ENCODE data around the gene HINFP. TPM values are rescaled to one million over a fixed set of nuclear protein-coding genes. Genes with fewer than 3 reads are reported as not detected.
A peak's percentile ranks its signal among the peaks of the same experiment; 100 is the strongest.

Gene HINFP
- total and polyA plus RNA-seq, 2 of the 8 experiments (the other 6 are each of a cell fraction or from before 2014, with no cell fraction given), result 35.0 to 37.3 TPM

DNA sequence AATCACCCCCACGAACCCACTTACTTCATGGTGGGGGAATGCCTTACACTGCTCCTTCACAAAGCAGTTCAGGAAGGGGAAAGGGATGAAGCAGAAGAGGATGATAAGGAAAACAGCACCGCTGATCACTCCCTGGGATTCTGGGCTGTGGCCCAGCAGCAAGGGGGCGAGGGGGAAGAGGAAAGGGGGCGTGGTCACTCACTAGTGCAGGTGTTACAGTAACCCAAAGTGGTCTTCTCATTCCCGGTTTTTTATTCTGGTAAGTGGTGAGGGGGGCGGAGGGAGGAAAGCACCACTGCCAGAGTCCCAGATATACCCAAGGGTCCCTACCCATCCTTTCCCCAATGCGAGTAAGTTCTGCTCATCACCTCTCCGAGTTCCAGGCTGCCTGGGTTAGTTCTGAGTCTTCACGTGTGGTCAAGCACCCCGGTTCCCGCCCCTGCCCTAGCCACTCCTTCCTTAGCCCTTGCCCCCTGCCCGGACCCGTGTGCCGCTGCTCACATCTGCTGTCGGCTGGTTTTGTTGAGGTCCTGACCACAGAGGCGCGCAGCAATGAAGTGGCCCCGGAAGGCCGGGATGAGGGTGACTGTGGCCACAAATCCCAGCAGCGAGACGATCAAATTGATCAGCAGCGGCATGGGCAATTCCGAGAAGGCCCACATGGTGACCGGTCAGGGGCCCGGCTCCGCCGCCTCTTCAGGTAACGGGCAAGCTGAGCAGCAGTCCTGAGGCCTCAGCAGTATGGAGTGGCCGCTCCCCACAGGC is 20.2 kb upstream of the HINFP start:
- no peak overlapping the region for H2BK120ac ChIP-seq (replicated peaks; ENCODE audit: low read depth, low read length)
- peaks cover 0 to 12% of the 10 kb centered on the region in 2 experiments; a peak in 2 of 4 replicates for H3K79me2 ChIP-seq (ENCODE audit: control insufficient read depth in 1 of 2, insufficient read depth in 2 of 2, low read length in 2 of 2)
- no peak for FAIRE-seq
- H3K4me1 ChIP-seq (replicated peaks in 1 of 4; ENCODE audit: control insufficient read depth in 3 of 4, insufficient read depth in 4 of 4, low read length in 3 of 4), result peaks cover 3 to 15% (median 5%) of the 10 kb centered on the region in 4 experiments; a peak in 6 of 7 replicates
- no peak overlapping the region for H3K14ac ChIP-seq (ENCODE audit: insufficient read length)
- H3K23ac ChIP-seq (ENCODE audit: insufficient read length), result no peak overlapping the region
- H3K18ac ChIP-seq (ENCODE audit: extremely low read depth, low read length), result no peak overlapping the region
- WGBS, 2 experiments (ENCODE audit: extremely low coverage in 1 of 2, insufficient coverage in 1 of 2, insufficient read length in 1 of 2, insufficient replicate concordance in 2 of 2, low coverage in 1 of 2, low lambda C conversion rate in 2 of 2, missing lambda C conversion rate in 1 of 2), result 2% methylated on average over 29 of the region's 29 CpGs; no CpG with 5 or more reads in 1 of the 2 experiments
- H3K23me2 ChIP-seq (ENCODE audit: low read depth, low read length), result peaks cover 17% of the 10 kb centered on the region
- TF ChIP-seq SP2 (IDR thresholded peaks at IDR 0.05; ENCODE audit: low read length), result no peak
- no peak for TF ChIP-seq ZNF274 (IDR thresholded peaks at IDR 0.05; ENCODE audit: borderline replicate concordance, extremely low read depth, low read length)
- TF ChIP-seq SIN3A (conservative IDR thresholded peaks at IDR 0.05 in 1 of 2, IDR thresholded peaks at IDR 0.05 in 1 of 2; ENCODE audit: low read depth in 1 of 2, low read length in 2 of 2), result peak; percentile 13 to 42; a peak in 2 of 4 replicates
- TF ChIP-seq KDM5A (IDR thresholded peaks at IDR 0.05; ENCODE audit: low read length), result peak; percentile 53; the same call in 1 of the 2 replicates
- TF ChIP-seq JUND (IDR thresholded peaks at IDR 0.05; ENCODE audit: low read length), result no peak
- TF ChIP-seq SP1 (IDR thresholded peaks at IDR 0.05; ENCODE audit: low read depth, low read length), result no peak
- peak; percentile 53; the same call in 1 of the 2 replicates for TF ChIP-seq PHF8 (conservative IDR thresholded peaks at IDR 0.05; ENCODE audit: low read depth, low read length)
- TF ChIP-seq EGR1 (IDR thresholded peaks at IDR 0.05; ENCODE audit: borderline replicate concordance, low read depth, low read length), result no peak
- TF ChIP-seq TAF1 (IDR thresholded peaks at IDR 0.05; ENCODE audit: low read depth, low read length), result peak; percentile 61; the same call in 1 of the 2 replicates
- H3K56ac ChIP-seq (replicated peaks; ENCODE audit: insufficient read length, low read depth, low read length), result peak overlapping the region; percentile 35
- no peak overlapping the region for H2BK15ac ChIP-seq (ENCODE audit: low read length)
- H3K9ac ChIP-seq (replicated peaks in 1 of 4; ENCODE audit: extremely low read depth in 1 of 4, low read depth in 3 of 4, low read length in 3 of 4), result peak overlapping the region; percentile 71 to 92 (median 88)
- H2BK12ac ChIP-seq (ENCODE audit: low read depth, low read length), result no peak overlapping the region; the same call in none of the 2 replicates
- peak overlapping the region; percentile 99; the same call in 1 of the 2 replicates for H2AK5ac ChIP-seq (ENCODE audit: low read depth, low read length)
- no peaks in the 10 kb centered on the region for H3K27me3 ChIP-seq (replicated peaks in 1 of 4; ENCODE audit: control insufficient read depth in 3 of 4, extremely low read depth in 1 of 4, insufficient read depth in 3 of 4, low read length in 3 of 4)
- H3K36me3 ChIP-seq (ENCODE audit: control insufficient read depth in 2 of 4, insufficient read depth in 4 of 4, low read length in 3 of 4), result peaks cover 5 to 24% (median 16%) of the 10 kb centered on the region in 4 experiments; a peak in 6 of 8 replicates
- no peak overlapping the region for H2BK20ac ChIP-seq (ENCODE audit: low read length)
- H4K20me1 ChIP-seq (replicated peaks in 1 of 2; ENCODE audit: control insufficient read depth in 1 of 2, insufficient read depth in 2 of 2, low read length in 2 of 2), result peaks cover 0 to 2% of the 10 kb centered on the region in 2 experiments
- peak overlapping the region; percentile 60 for H4K8ac ChIP-seq (ENCODE audit: extremely low read depth, insufficient read depth, low read length)
- peak overlapping the region; percentile 69 for H4K91ac ChIP-seq (replicated peaks; ENCODE audit: insufficient read length, low read length)
- peak in 1 of 2 experiments; percentile 85 for DNase-seq (ENCODE audit: low read depth in 1 of 2, low spot score in 2 of 2)
- H2BK5ac ChIP-seq (ENCODE audit: low read depth, low read length), result peak overlapping the region; percentile 96
- H2AFZ ChIP-seq (ENCODE audit: low read length), result no peak overlapping the region
- H3K79me1 ChIP-seq (ENCODE audit: low read depth, low read length), result peaks cover 7% of the 10 kb centered on the region
- CTCF ChIA-PET (ENCODE audit: partially characterized antibody), result interaction anchor here (1.2 to 1.7 kb wide), 5 partner anchors 11 to 222 kb away, joined by 3 to 9 read pairs (median 4); no protein-coding TSS in a partner anchor
- peak overlapping the region; percentile 66 to 97 (median 90) for H3K4me3 ChIP-seq (ENCODE audit: extremely low read depth in 1 of 4, insufficient read depth in 2 of 4, low read depth in 3 of 4, low read length in 4 of 4)
- peak overlapping the region; percentile 99 for H3K27ac ChIP-seq (ENCODE audit: low read depth, low read length)
- peak overlapping the region; percentile 92 to 98 for H3K4me2 ChIP-seq (ENCODE audit: insufficient read depth in 1 of 2, low read depth in 2 of 2, low read length in 2 of 2)
- H3K9me3 ChIP-seq (ENCODE audit: insufficient read depth in 2 of 2, low read depth in 1 of 2, low read length in 1 of 2), result no peaks in the 10 kb centered on the region
- POLR2A ChIA-PET (ENCODE audit: partially characterized antibody), result interaction anchor here (0.9 to 2.1 kb wide), 17 partner anchors 8 to 275 kb away, joined by 3 to 17 read pairs (median 5); partner anchors contain the start of genes HINFP, RPS25, SLC37A4 and TRAPPC4
- H3K4ac ChIP-seq (replicated peaks; ENCODE audit: insufficient read length, low read depth, low read length), result peak overlapping the region; percentile 5
- peak overlapping the region; percentile 44 for H4K5ac ChIP-seq (ENCODE audit: insufficient read length, low read depth, low read length)

All from H1 (cell line).